Mesothelial cell of epicardium (in vitro differentiated cells): ENCODE measurements around the gene NAALADL1. TPM values are rescaled to one million over a fixed set of nuclear protein-coding genes. Genes with fewer than 3 reads are reported as not detected.
A peak's percentile ranks its signal among the peaks of the same experiment; 100 is the strongest.
"Not testable (repeated sequence)": the region's sequence is repeated elsewhere in the genome, so short reads cannot be mapped to it uniquely, and the experiment has no call there.

ENCODE experiments used
- DNase-seq, 2 experiments: peaks; one replicate each; pipeline ENCODE4 v3.0.0; 2021; ENCODE audit warnings: low spot score in 2 of 2; ENCODE audit not compliant: unreplicated experiment in 2 of 2
- H3K27ac Mint-ChIP-seq: 2 replicates; pipeline ENCODE4 v1.8.0; 2021; ENCODE audit warnings: mixed read lengths
- H3K27me3 Mint-ChIP-seq: 2 replicates; pipeline ENCODE4 v1.8.0; 2021; ENCODE audit warnings: low read depth, mixed read lengths
- H3K36me3 Mint-ChIP-seq: 2 replicates; pipeline ENCODE4 v1.8.0; 2021; ENCODE audit warnings: mixed read lengths
- H3K4me1 Mint-ChIP-seq: 2 replicates; pipeline ENCODE4 v1.8.0; 2021; ENCODE audit warnings: mixed read lengths
- H3K4me3 Mint-ChIP-seq: 2 replicates; pipeline ENCODE4 v1.8.0; 2021; ENCODE audit warnings: mild to moderate bottlenecking, moderate library complexity, mixed read lengths
- H3K9me3 Mint-ChIP-seq: 2 replicates; pipeline ENCODE4 v1.8.0; 2021; ENCODE audit warnings: mixed read lengths
- CTCF ChIP-seq: fragments of 200-600 bp; sonication (generic); IDR thresholded peaks from one replicate; pipeline ENCODE4 v1.5.0; 2021; ENCODE audit warnings: antibody characterized with exemption; ENCODE audit not compliant: unreplicated experiment
- total RNA-seq: library from RNA; stranded (reverse); gene quantifications from 3 replicates; pipeline ENCODE4 v1.2.1, GENCODE V29; 2021

Gene NAALADL1
- total RNA-seq, 1 donor from 2014 or later = 1.2 TPM

GRCh38 chr11:65026810-65027209 lies 31.5 kb downstream of the NAALADL1 start:
- H3K27me3 Mint-ChIP-seq = no peaks in the 10 kb centered on the region
- peak overlapping the region; percentile 90 for H3K27ac Mint-ChIP-seq
- no peak for DNase-seq
- H3K4me1 Mint-ChIP-seq = peaks cover 9% of the 10 kb centered on the region
- peak overlapping the region; percentile 71 for H3K4me3 Mint-ChIP-seq
- H3K36me3 Mint-ChIP-seq = no peaks in the 10 kb centered on the region
- TF ChIP-seq CTCF = no peak
- no peaks in the 10 kb centered on the region for H3K9me3 Mint-ChIP-seq

- not testable (repeated sequence) for H3K27me3 Mint-ChIP-seq, H3K27ac Mint-ChIP-seq, H3K9me3 Mint-ChIP-seq, H3K36me3 Mint-ChIP-seq, DNase-seq, H3K4me3 Mint-ChIP-seq, H3K4me1 Mint-ChIP-seq
These were observed 34.9 kb downstream of the NAALADL1 start for GRCh38 chr11:65023502-65023901.

GRCh38 chr11:65021509-65021908 lies 36.8 kb downstream of the NAALADL1 start:
- Mint-ChIP-seq H3K36me3 (peaks cover 15% of the 10 kb centered on the region), H3K4me1 (no peaks in the 10 kb centered on the region), H3K9me3 (no peaks in the 10 kb centered on the region)

GRCh38 chr11:65021003-65021402 lies 37.4 kb downstream of the NAALADL1 start:
- no peaks in the 10 kb centered on the region for H3K9me3 Mint-ChIP-seq
- H3K4me3 Mint-ChIP-seq = no peak overlapping the region
- H3K27me3 Mint-ChIP-seq = no peaks in the 10 kb centered on the region
- no peak for TF ChIP-seq CTCF
- H3K4me1 Mint-ChIP-seq = no peaks in the 10 kb centered on the region
- H3K36me3 Mint-ChIP-seq = peaks cover 18% of the 10 kb centered on the region
- no peak overlapping the region for H3K27ac Mint-ChIP-seq
- DNase-seq = no peak

More at GRCh38 chr11:65021509-65021908, 36.8 kb downstream of the NAALADL1 start:
- no peak for TF ChIP-seq CTCF
- Mint-ChIP-seq H3K27ac (no peak overlapping the region), H3K4me3 (no peak overlapping the region), H3K27me3 (no peaks in the 10 kb centered on the region)
- no peak for DNase-seq

GRCh38 chr11:65019824-65020223 lies 38.5 kb downstream of the NAALADL1 start:
- Mint-ChIP-seq H3K4me1 (peaks cover 2% of the 10 kb centered on the region), H3K27ac (no peak overlapping the region), H3K4me3 (no peak overlapping the region), H3K36me3 (peaks cover 18% of the 10 kb centered on the region), H3K27me3 (no peaks in the 10 kb centered on the region), H3K9me3 (no peaks in the 10 kb centered on the region)
- DNase-seq = no peak
- TF ChIP-seq CTCF = no peak

- Mint-ChIP-seq H3K27me3 (no peaks in the 10 kb centered on the region), H3K4me3 (no peak overlapping the region), H3K36me3 (peaks cover 18% of the 10 kb centered on the region), H3K9me3 (no peaks in the 10 kb centered on the region), H3K4me1 (peaks cover 9% of the 10 kb centered on the region), H3K27ac (no peak overlapping the region)
- TF ChIP-seq CTCF = no peak
- no peak for DNase-seq
These were observed 40.4 kb downstream of the NAALADL1 start for GRCh38 chr11:65017937-65018336.
